ENCODE results near the gene SFXN5. TPM values are rescaled to one million over a fixed set of nuclear protein-coding genes. Genes with fewer than 3 reads are reported as not detected.
A peak's percentile ranks its signal among the peaks of the same experiment; 100 is the strongest.

SFXN5 gene
- total RNA-seq, 2 donors from 2014 or later, result 16.1 to 26.4 TPM

DNA sequence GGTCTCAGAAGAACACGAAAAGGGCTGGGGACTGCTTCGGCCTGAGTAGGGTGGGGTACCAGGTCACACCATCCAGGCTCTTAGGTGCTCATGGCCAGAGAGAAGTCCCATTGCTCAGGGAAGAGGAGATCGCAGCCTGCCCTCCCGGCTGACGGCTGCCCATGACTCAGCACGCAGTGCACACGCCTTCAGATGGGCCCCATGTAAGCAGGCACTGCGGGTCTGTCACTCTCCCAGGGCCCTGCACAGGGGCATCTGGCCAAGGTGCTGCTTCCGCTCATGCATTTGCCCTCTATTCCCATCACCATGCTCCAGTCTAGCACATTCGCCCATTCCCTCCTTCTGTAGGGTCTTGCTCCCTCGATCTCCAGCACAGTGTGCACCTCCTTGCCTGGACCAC lies 34.7 kb downstream of the SFXN5 start:
- Histone ChIP-seq H3K36me3 (no peaks in the 10 kb centered on the region), H3K27ac (no peak overlapping the region), H3K9me3 (no peaks in the 10 kb centered on the region), H3K4me1 (no peaks in the 10 kb centered on the region), H3K9ac (ENCODE audit: low read depth in 2 of 2, low read length in 2 of 2) (no peak overlapping the region), H3K27me3 (no peaks in the 10 kb centered on the region), H3K4me3 (no peak overlapping the region)
- intact Hi-C loops (cut with DNase I), result no loop called here
- DNase-seq, result no peak
- TF ChIP-seq, protein P1, sequence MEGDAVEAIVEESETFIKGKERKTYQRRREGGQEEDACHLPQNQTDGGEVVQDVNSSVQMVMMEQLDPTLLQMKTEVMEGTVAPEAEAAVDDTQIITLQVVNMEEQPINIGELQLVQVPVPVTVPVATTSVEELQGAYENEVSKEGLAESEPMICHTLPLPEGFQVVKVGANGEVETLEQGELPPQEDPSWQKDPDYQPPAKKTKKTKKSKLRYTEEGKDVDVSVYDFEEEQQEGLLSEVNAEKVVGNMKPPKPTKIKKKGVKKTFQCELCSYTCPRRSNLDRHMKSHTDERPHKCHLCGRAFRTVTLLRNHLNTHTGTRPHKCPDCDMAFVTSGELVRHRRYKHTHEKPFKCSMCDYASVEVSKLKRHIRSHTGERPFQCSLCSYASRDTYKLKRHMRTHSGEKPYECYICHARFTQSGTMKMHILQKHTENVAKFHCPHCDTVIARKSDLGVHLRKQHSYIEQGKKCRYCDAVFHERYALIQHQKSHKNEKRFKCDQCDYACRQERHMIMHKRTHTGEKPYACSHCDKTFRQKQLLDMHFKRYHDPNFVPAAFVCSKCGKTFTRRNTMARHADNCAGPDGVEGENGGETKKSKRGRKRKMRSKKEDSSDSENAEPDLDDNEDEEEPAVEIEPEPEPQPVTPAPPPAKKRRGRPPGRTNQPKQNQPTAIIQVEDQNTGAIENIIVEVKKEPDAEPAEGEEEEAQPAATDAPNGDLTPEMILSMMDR (IDR thresholded peaks at IDR 0.05), result no peak

DNA sequence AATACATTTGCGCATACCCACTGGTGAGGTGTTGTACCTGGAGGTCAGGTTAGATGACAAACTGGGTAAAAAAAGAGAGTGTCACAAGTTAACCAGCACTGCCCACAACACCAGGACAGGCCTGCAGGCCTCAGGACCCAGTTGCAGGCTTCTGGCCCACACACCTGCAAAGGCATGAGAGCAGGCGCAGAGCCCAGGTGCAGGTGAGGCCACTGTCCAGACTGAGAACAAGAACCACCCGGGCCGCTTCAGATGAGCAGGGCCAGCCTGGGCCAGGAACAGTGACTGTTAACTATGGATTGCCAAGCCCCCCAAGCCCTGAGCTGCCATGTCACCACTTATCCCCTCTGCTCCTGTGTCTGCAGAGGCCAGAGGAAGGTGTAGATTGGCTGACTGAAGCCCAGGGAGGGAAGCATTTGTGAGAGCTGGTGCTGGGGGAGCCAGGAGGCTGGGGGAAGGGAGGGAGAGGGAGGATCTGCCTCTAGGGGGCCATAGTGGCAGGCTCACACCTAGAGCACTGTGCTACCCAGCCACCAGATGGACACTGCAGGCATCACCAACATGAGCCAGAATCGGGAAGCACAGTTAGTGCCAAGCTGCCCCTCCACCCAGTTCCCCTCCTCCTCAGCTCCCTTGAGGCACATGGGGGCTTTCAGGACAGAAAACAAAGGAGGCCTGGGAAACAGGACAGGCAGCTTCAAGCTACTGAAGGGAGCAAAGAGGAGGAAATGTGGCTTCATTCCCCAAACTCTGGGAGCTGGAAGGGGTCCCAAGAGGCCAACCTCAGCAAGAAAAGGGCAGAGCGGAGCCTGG lies 35.4 kb downstream of the SFXN5 start:
- TF ChIP-seq, protein P1 (IDR thresholded peaks at IDR 0.05), result no peak
- DNase-seq, result no peak
- Histone ChIP-seq H3K9ac (ENCODE audit: low read depth in 2 of 2, low read length in 2 of 2) (no peak overlapping the region), H3K4me1 (no peaks in the 10 kb centered on the region), H3K27ac (no peak overlapping the region), H3K27me3 (no peaks in the 10 kb centered on the region), H3K4me3 (no peak overlapping the region), H3K9me3 (no peaks in the 10 kb centered on the region), H3K36me3 (no peaks in the 10 kb centered on the region)
- intact Hi-C loops (cut with DNase I), result no loop called here

DNA sequence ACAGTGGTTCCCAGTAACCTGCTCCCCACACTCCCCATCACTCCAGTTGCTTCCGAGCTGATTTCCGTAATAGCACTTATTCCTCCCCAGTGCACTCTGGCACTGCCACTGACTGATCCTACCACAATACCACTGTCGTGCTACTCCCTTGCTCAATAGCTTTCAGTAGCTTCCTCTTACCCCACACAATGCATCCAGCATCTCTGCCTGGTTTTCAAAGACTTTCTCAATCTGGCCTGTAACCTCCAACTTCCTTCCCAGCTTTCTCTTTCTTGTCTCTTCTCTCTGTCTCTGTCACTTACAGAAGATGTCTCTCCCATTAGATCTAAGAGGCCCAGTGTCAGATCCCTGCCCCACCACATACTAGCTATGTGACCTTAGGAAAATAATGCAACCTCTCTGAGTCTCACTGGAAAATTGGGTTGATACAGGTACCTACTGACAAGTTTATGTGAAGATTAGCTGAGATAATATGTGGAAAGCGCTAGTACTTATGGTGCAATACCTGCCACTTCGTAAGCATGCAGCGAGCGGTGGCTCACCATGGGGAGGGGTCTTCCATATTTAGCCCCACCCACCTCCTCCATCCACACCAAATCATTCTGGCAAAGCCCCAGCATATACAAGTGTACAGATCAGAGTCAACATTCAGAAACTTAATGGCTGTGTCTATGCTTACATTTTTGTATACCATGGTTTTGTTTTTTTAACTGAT lies 36.7 kb downstream of the SFXN5 start:
- Histone ChIP-seq H3K9me3 (no peaks in the 10 kb centered on the region), H3K9ac (ENCODE audit: low read depth in 2 of 2, low read length in 2 of 2) (no peak overlapping the region), H3K27me3 (no peaks in the 10 kb centered on the region), H3K4me1 (no peaks in the 10 kb centered on the region), H3K36me3 (no peaks in the 10 kb centered on the region), H3K4me3 (no peak overlapping the region), H3K27ac (no peak overlapping the region)
- DNase-seq, result no peak
- TF ChIP-seq, protein P1 (IDR thresholded peaks at IDR 0.05), result no peak
- intact Hi-C loops (cut with DNase I), result no loop called here

DNA sequence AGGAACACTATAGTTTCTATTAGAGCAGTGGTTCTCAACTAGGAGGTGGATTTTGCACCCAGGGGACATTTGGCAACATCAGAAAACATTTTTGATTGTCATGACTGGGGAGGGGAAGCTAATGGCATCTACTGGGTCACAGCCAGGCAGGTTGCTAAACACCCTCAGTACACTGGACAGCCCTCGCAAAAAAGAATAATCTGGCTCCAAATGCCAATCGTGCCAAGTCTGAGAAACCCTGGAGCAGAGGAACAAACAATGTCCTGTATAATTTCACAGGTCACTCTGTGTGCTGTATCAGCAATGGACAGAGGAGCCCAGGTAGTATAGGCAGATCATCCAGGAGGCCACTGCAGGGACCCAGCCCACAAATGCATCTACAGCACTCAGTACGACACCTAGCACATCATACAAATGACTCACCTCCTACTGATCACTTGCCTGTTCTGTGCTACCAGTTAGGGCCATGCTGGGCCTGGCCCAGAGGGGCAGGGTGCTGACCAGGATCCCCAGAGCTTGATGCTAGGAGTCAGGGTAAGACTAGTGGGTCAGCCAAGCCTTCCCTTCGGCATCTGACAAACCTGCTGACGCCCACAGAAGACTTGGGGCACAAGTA lies 37.6 kb downstream of the SFXN5 start:
- Histone ChIP-seq H3K9ac (ENCODE audit: low read depth in 2 of 2, low read length in 2 of 2) (no peak overlapping the region), H3K27ac (no peak overlapping the region), H3K9me3 (no peaks in the 10 kb centered on the region), H3K4me1 (no peaks in the 10 kb centered on the region), H3K4me3 (no peak overlapping the region), H3K27me3 (no peaks in the 10 kb centered on the region), H3K36me3 (no peaks in the 10 kb centered on the region)
- DNase-seq, result no peak
- TF ChIP-seq, protein P1 (IDR thresholded peaks at IDR 0.05), result no peak
- intact Hi-C loops (cut with DNase I), result no loop called here

DNA sequence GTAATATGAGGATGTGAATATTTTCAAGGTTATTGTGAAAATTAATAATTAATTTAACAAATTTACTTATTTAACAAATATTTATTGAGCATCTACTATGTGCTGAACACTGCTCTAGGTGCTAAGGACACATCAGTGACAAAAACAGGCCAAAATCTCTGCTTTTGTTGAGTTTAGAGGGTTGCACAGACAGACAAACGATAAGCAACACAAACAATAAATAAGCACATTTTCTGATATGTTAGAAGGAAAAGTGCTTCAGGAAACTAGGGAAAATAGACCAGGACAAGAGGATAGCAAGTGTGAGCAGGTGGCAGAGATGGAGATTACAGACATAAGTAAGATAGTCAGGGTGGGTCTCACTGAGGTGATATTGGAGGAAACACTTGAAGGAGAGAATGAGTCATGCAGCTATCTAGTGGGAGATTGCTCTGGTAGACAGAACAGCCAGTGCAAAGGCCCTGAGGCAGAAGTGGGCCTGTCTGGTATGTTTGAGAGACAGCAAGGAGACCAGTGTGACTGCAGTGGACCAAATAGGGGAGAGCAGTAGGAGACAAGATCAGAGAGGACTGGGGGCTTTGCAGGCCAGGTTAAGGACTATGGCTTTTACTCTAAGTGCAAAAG lies 38.3 kb downstream of the SFXN5 start:
- no peak overlapping the region for H3K4me3 ChIP-seq
- no peaks in the 10 kb centered on the region for H3K36me3 ChIP-seq
- no peak overlapping the region for H3K9ac ChIP-seq (ENCODE audit: low read depth in 2 of 2, low read length in 2 of 2)
- no peaks in the 10 kb centered on the region for H3K27me3 ChIP-seq
- intact Hi-C loops (cut with DNase I), result no loop called here
- TF ChIP-seq, protein P1 (IDR thresholded peaks at IDR 0.05), result no peak
- no peaks in the 10 kb centered on the region for H3K9me3 ChIP-seq
- no peaks in the 10 kb centered on the region for H3K4me1 ChIP-seq
- H3K27ac ChIP-seq, result peak overlapping the region; percentile 58
- DNase-seq, result peak; percentile 57
